Measurements from ENCODE around the gene SND1.

The SND1 gene

GRCh38 chr7:128110641-128111364 is 458.8 kb downstream of the SND1 start:
- no peak for DNase-seq

GRCh38 chr7:128112018-128112780 is 460.2 kb downstream of the SND1 start:
- DNase-seq = no peak

GRCh38 chr7:128112781-128113221 is 460.8 kb downstream of the SND1 start:
- DNase-seq = no peak

- DNase-seq = no peak
Measured at GRCh38 chr7:128113839-128114238, 461.8 kb downstream of the SND1 start.

GRCh38 chr7:128114806-128115205 is 462.8 kb downstream of the SND1 start:
- DNase-seq = no peak

- DNase-seq = no peak
Measured at GRCh38 chr7:128115336-128115820, 463.4 kb downstream of the SND1 start.

GRCh38 chr7:128115821-128116723 is 464.1 kb downstream of the SND1 start:
- no peak for DNase-seq

GRCh38 chr7:128116740-128117139 is 464.7 kb downstream of the SND1 start:
- DNase-seq = no peak

- no peak for DNase-seq
Measured at GRCh38 chr7:128117691-128118090, 465.7 kb downstream of the SND1 start.

- DNase-seq = no peak
Measured at GRCh38 chr7:128119036-128119435, 467.0 kb downstream of the SND1 start.

- no peak for DNase-seq
Measured at GRCh38 chr7:128120116-128120515, 468.1 kb downstream of the SND1 start.

- DNase-seq = no peak
Measured at GRCh38 chr7:128120976-128121490, 469.0 kb downstream of the SND1 start.

GRCh38 chr7:128121711-128122530 is 469.9 kb downstream of the SND1 start:
- no peak for DNase-seq

GRCh38 chr7:128122576-128123290 is 470.7 kb downstream of the SND1 start:
- no peak for DNase-seq

GRCh38 chr7:128123291-128124037 is 471.5 kb downstream of the SND1 start:
- DNase-seq = no peak

GRCh38 chr7:128124786-128125185 is 472.8 kb downstream of the SND1 start:
- DNase-seq = no peak

- DNase-seq = no peak
Measured at GRCh38 chr7:128125816-128126215, 473.8 kb downstream of the SND1 start.

- no peak for DNase-seq
Measured at GRCh38 chr7:128128401-128128800, 476.4 kb downstream of the SND1 start.

- DNase-seq = no peak
Measured at GRCh38 chr7:128129224-128129864, 477.4 kb downstream of the SND1 start.

- no peak for DNase-seq
Measured at GRCh38 chr7:128131115-128131514, 479.1 kb downstream of the SND1 start.
